H1 (cell line): Measurements from ENCODE around the gene NEDD4L. TPM values are rescaled to one million over a fixed set of nuclear protein-coding genes. Genes with fewer than 3 reads are reported as not detected.

Source experiments
- CTCF ChIA-PET: fragments of 300-600 bp; sonication (Branson Sonifier 250); formaldehyde crosslinking; loops from one replicate; lab custom pipeline; 2021; ENCODE audit not compliant: partially characterized antibody; lab: Charles Lee
- POLR2A ChIA-PET: fragments of 300-600 bp; sonication (Branson Sonifier 250); formaldehyde crosslinking; loops from one replicate; lab custom pipeline; 2021; ENCODE audit warnings: inconsistent platforms; ENCODE audit not compliant: partially characterized antibody; lab: Charles Lee
- DNase-seq, 2 experiments: peaks; one replicate each; pipeline versions ENCODE4 v3.0.0 to v3.0.0-alpha.2; 2010 to 2022; ENCODE audit warnings: low spot score in 2 of 2, low read depth in 1 of 2, mixed read lengths in 1 of 2
- FAIRE-seq: peaks from 2 replicates; lab custom pipeline; 2011; peaks lifted over from hg19 to GRCh38; lab: Jason Lieb, UNC
- H2AFZ ChIP-seq: 2 replicates; pipeline ENCODE4 v1.8.1; 2012; ENCODE audit warnings: low read length, inconsistent platforms
- H2AK5ac ChIP-seq: 2 replicates; pipeline ENCODE4 v1.6.1; 2013; ENCODE audit warnings: low read depth, low read length
- H2BK120ac ChIP-seq: replicated peaks from 2 replicates; pipeline ENCODE3; 2013; ENCODE audit warnings: low read depth, low read length, inconsistent platforms
- H2BK12ac ChIP-seq: 2 replicates; pipeline ENCODE4 v1.6.1; 2013; ENCODE audit warnings: low read depth, low read length
- H2BK15ac ChIP-seq: 2 replicates; pipeline ENCODE4 v1.6.1; 2013; ENCODE audit warnings: low read length
- H2BK20ac ChIP-seq: 2 replicates; pipeline ENCODE4 v1.6.1; 2013; ENCODE audit warnings: low read length
- H2BK5ac ChIP-seq: 2 replicates; pipeline ENCODE4 v1.6.1; 2013; ENCODE audit warnings: low read depth, low read length
- H3K14ac ChIP-seq: 2 replicates; pipeline ENCODE4 v1.6.1; 2013; ENCODE audit warnings: inconsistent platforms; ENCODE audit not compliant: insufficient read length
- H3K18ac ChIP-seq: 2 replicates; pipeline ENCODE4 v1.6.1; 2013; ENCODE audit warnings: low read length; ENCODE audit errors: extremely low read depth
- H3K23ac ChIP-seq: 2 replicates; pipeline ENCODE4 v1.6.1; 2013; ENCODE audit warnings: inconsistent platforms; ENCODE audit not compliant: insufficient read length
- H3K23me2 ChIP-seq: 2 replicates; pipeline ENCODE4 v1.6.1; 2013; ENCODE audit warnings: low read depth, low read length
- H3K27ac ChIP-seq: 2 replicates; pipeline ENCODE4 v1.6.1; 2011; ENCODE audit warnings: low read depth, low read length, inconsistent platforms
- H3K27me3 ChIP-seq, 4 experiments: replicated peaks in 1 of 4; 1 replicate in 1 of 4; 2 replicates in 3 of 4; pipeline versions ENCODE4 v1.6.1 to v1.8.1; 2011 to 2013; ENCODE audit warnings: low read length in 3 of 4, mild to moderate bottlenecking in 3 of 4, inconsistent platforms in 2 of 4, mixed read lengths in 2 of 4, moderate library complexity in 1 of 4; ENCODE audit not compliant: control insufficient read depth in 3 of 4, insufficient read depth in 3 of 4; ENCODE audit errors: extremely low read depth in 1 of 4
- H3K36me3 ChIP-seq, 4 experiments: 2 replicates each; pipeline versions ENCODE4 v1.6.1 to v1.8.1; 2011 to 2013; ENCODE audit warnings: mild to moderate bottlenecking in 4 of 4, low read length in 3 of 4, moderate library complexity in 2 of 4, control low read depth in 1 of 4, inconsistent platforms in 1 of 4; ENCODE audit not compliant: insufficient read depth in 4 of 4, control insufficient read depth in 2 of 4
- H3K4ac ChIP-seq: replicated peaks from 2 replicates; pipeline ENCODE3; 2013; ENCODE audit warnings: low read length, low read depth, mixed read lengths, inconsistent platforms; ENCODE audit not compliant: insufficient read length
- H3K4me1 ChIP-seq, 4 experiments: replicated peaks in 1 of 4; 1 replicate in 1 of 4; 2 replicates in 3 of 4; pipeline versions ENCODE4 v1.6.1 to v1.8.1; 2011 to 2013; ENCODE audit warnings: low read length in 3 of 4, inconsistent platforms in 2 of 4, mixed read lengths in 1 of 4; ENCODE audit not compliant: insufficient read depth in 4 of 4, control insufficient read depth in 3 of 4
- H3K4me2 ChIP-seq, 2 experiments: 2 replicates each; pipeline versions ENCODE4 v1.6.1 to v1.8.1; 2011 to 2013; ENCODE audit warnings: low read depth in 2 of 2, low read length in 2 of 2, control low read depth in 1 of 2, inconsistent platforms in 1 of 2, mild to moderate bottlenecking in 1 of 2; ENCODE audit not compliant: insufficient read depth in 1 of 2
- H3K4me3 ChIP-seq, 4 experiments: fragments of 200-600, 300-600 bp in 1 of 4; sonication (generic), shearing (Covaris generic), sonication (Bioruptor Twin) in 1 of 4; 2 replicates each; pipeline versions ENCODE4 v1.5.1 to v1.8.1; 2011 to 2016; ENCODE audit warnings: low read length in 4 of 4, low read depth in 3 of 4, control low read depth in 2 of 4, inconsistent platforms in 2 of 4, mild to moderate bottlenecking in 2 of 4, mixed read lengths in 1 of 4, moderate library complexity in 1 of 4; ENCODE audit not compliant: insufficient read depth in 2 of 4; ENCODE audit errors: extremely low read depth in 1 of 4
- H3K56ac ChIP-seq: replicated peaks from 2 replicates; pipeline ENCODE3; 2013; ENCODE audit warnings: low read depth, mild to moderate bottlenecking, mixed read lengths, low read length, inconsistent platforms; ENCODE audit not compliant: insufficient read length
- H3K79me1 ChIP-seq: 2 replicates; pipeline ENCODE4 v1.6.1; 2013; ENCODE audit warnings: low read depth, low read length, control low read depth
- H3K79me2 ChIP-seq, 2 experiments: 2 replicates each; pipeline versions ENCODE4 v1.6.1 to v1.8.1; 2012 to 2013; ENCODE audit warnings: low read length in 2 of 2, mild to moderate bottlenecking in 2 of 2, inconsistent platforms in 1 of 2; ENCODE audit not compliant: insufficient read depth in 2 of 2, control insufficient read depth in 1 of 2
- H3K9ac ChIP-seq, 4 experiments: replicated peaks in 1 of 4; 1 replicate in 1 of 4; 2 replicates in 3 of 4; pipeline versions ENCODE4 v1.6.1 to v1.8.1; 2011 to 2013; ENCODE audit warnings: low read depth in 3 of 4, low read length in 3 of 4, control low read depth in 2 of 4, mild to moderate bottlenecking in 2 of 4, moderate library complexity in 2 of 4, inconsistent platforms in 1 of 4; ENCODE audit errors: extremely low read depth in 1 of 4
- H3K9me3 ChIP-seq, 2 experiments: 2 replicates each; pipeline versions ENCODE4 v1.6.1 to v1.8.1; 2012 to 2013; ENCODE audit warnings: mild to moderate bottlenecking in 2 of 2, moderate library complexity in 2 of 2, control low read depth in 1 of 2, inconsistent platforms in 1 of 2, low read depth in 1 of 2, low read length in 1 of 2, mixed read lengths in 1 of 2; ENCODE audit not compliant: insufficient read depth in 2 of 2
- H4K20me1 ChIP-seq, 2 experiments: replicated peaks in 1 of 2; 2 replicates each; pipeline versions ENCODE3 to v1.8.1; 2011 to 2013; ENCODE audit warnings: inconsistent platforms in 2 of 2, low read length in 2 of 2, mild to moderate bottlenecking in 1 of 2; ENCODE audit not compliant: insufficient read depth in 2 of 2, control insufficient read depth in 1 of 2
- H4K5ac ChIP-seq: 2 replicates; pipeline ENCODE4 v1.6.1; 2013; ENCODE audit warnings: low read length, low read depth, mixed read lengths, inconsistent platforms; ENCODE audit not compliant: insufficient read length
- H4K8ac ChIP-seq: 2 replicates; pipeline ENCODE4 v1.8.0; 2013; ENCODE audit warnings: mild to moderate bottlenecking, moderate library complexity, low read length, inconsistent platforms; ENCODE audit not compliant: insufficient read depth; ENCODE audit errors: extremely low read depth
- H4K91ac ChIP-seq: replicated peaks from 2 replicates; pipeline ENCODE3; 2013; ENCODE audit warnings: low read length, mixed read lengths, inconsistent platforms; ENCODE audit not compliant: insufficient read length
- EGR1 ChIP-seq: IDR thresholded peaks from 2 replicates; pipeline ENCODE4 v1.6.1; 2011; ENCODE audit warnings: low read depth, low read length, borderline replicate concordance
- EP300 ChIP-seq, 2 experiments: IDR thresholded peaks; 1 replicate in 1 of 2; 2 replicates in 1 of 2; pipeline ENCODE4 v1.6.1; 2011 to 2012; ENCODE audit warnings: low read depth in 2 of 2, low read length in 2 of 2, mild to moderate bottlenecking in 2 of 2, borderline replicate concordance in 1 of 2, inconsistent platforms in 1 of 2, moderate library complexity in 1 of 2
- FOSL1 ChIP-seq: IDR thresholded peaks from 2 replicates; pipeline ENCODE4 v1.6.1; 2011; ENCODE audit warnings: mild to moderate bottlenecking, low read depth, low read length, moderate library complexity; ENCODE audit not compliant: insufficient read depth
- PHF8 ChIP-seq: fragments of 200-600 bp; sonication (generic); conservative IDR thresholded peaks from 2 replicates; pipeline ENCODE4 v1.7.1; 2012; ENCODE audit warnings: low read depth, mild to moderate bottlenecking, inconsistent platforms, low read length, moderate library complexity
- POU5F1 ChIP-seq: IDR thresholded peaks from 2 replicates; pipeline ENCODE4 v1.6.1; 2011; ENCODE audit warnings: low read depth, mild to moderate bottlenecking, low read length, moderate library complexity
- RXRA ChIP-seq: IDR thresholded peaks from 2 replicates; pipeline ENCODE4 v1.6.1; 2011; ENCODE audit warnings: low read depth, mild to moderate bottlenecking, low read length, moderate library complexity; ENCODE audit not compliant: insufficient read depth
- SIN3A ChIP-seq, 2 experiments: IDR thresholded peaks in 1 of 2; conservative IDR thresholded peaks in 1 of 2; 2 replicates each; pipeline ENCODE4 v1.6.1; 2011 to 2012; ENCODE audit warnings: low read length in 2 of 2, improper control_type of control experiment in 1 of 2, low read depth in 1 of 2, mild to moderate bottlenecking in 1 of 2
- SP1 ChIP-seq: IDR thresholded peaks from 2 replicates; pipeline ENCODE4 v1.6.1; 2011; ENCODE audit warnings: low read depth, low read length
- SP4 ChIP-seq: IDR thresholded peaks from 2 replicates; pipeline ENCODE4 v1.6.1; 2012; ENCODE audit warnings: low read length, inconsistent platforms
- TBP ChIP-seq: IDR thresholded peaks from 2 replicates; pipeline ENCODE4 v1.6.1; 2011; ENCODE audit warnings: low read depth, low read length, improper control_type of control experiment
- WGBS, 2 experiments: shearing (Covaris generic) in 1 of 2; methylation state at CpG; one replicate each; pipeline versions ENCODE4 v1.1.6 to v1.1.7; 2013 to 2015; ENCODE audit warnings: low lambda C conversion rate in 2 of 2, mixed read lengths in 2 of 2, inconsistent platforms in 1 of 2, low coverage in 1 of 2, missing lambda C conversion rate in 1 of 2; ENCODE audit not compliant: insufficient replicate concordance in 2 of 2, insufficient coverage in 1 of 2, insufficient read length in 1 of 2; ENCODE audit errors: extremely low coverage in 1 of 2, missing lambda C conversion rate in 1 of 2; 5-methylcytosine and 5-hydroxymethylcytosine counted together
- polyA plus RNA-seq, 7 experiments: library from polyadenylated mRNA; depleted of rRNA in 3 of 7; stranded (reverse) in 5 of 7; unstranded in 2 of 7; fragments of >200 nt in 5 of 7; fragments of 200-250 nt in 2 of 7; gene quantifications; 1 replicate in 5 of 7; 2 replicates in 1 of 7; 4 replicates in 1 of 7; pipeline versions ENCODE4 v1.2.1 to v1.2.3, GENCODE V29; 2011 to 2013; ENCODE audit warnings: missing spikeins in 2 of 7, mixed read lengths in 2 of 7
- total RNA-seq: library from RNA; stranded (reverse); fragmentation: NEBNext Ultra II Directional; extraction: Animal tissue kit (Norgen Biotek cat#: 25700); gene quantifications from 2 replicates; pipeline ENCODE4 v1.2.1, GENCODE V29; 2021
- TF ChIP-seq, protein P1 (sequence below): IDR thresholded peaks from 2 replicates; pipeline ENCODE4 v1.6.1; 2011; ENCODE audit warnings: low read depth, mild to moderate bottlenecking, low read length; ENCODE audit not compliant: insufficient read depth

NEDD4L gene
- total and polyA plus RNA-seq, 2 of the 8 experiments (the other 6 are each of a cell fraction or from before 2014, with no cell fraction given) = 37.3 to 69.8 TPM

DNA sequence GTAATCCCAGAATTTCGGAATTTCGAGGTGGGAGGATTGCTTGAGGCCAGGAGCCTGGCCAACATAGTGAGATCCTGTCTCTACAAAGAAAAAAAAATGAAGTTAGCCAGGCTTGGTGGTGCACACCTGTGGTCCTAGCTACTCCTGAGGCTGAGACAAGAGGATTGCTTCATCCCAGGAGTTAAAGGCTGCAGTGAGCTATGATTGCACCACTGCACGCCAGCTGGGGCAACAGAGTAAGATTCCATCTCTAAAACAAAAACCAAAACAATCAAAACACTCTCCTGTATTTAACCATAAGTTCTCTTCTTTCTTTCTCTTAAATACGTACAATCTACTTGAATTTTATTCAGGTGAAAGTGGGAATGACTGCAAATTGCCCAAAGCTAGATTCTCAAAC, 33.8 kb upstream of the NEDD4L start:
- Histone ChIP-seq H2AFZ (no peak overlapping the region), H4K20me1 (no peaks in the 10 kb centered on the region), H3K9me3 (no peaks in the 10 kb centered on the region), H3K4me2 (no peak overlapping the region), H2AK5ac (no peak overlapping the region), H3K79me2 (no peaks in the 10 kb centered on the region), H4K5ac (no peak overlapping the region), H3K14ac (no peak overlapping the region), H3K56ac (no peak overlapping the region), H3K18ac (no peak overlapping the region), H2BK20ac (no peak overlapping the region), H4K8ac (no peak overlapping the region), H4K91ac (no peak overlapping the region), H3K23ac (no peak overlapping the region), H3K9ac (no peak overlapping the region), H3K23me2 (no peaks in the 10 kb centered on the region), H2BK15ac (no peak overlapping the region), H2BK5ac (no peak overlapping the region), H3K4me3 (no peak overlapping the region), H2BK12ac (no peak overlapping the region), H2BK120ac (no peak overlapping the region), H3K27ac (no peak overlapping the region), H3K79me1 (no peaks in the 10 kb centered on the region), H3K36me3 (no peaks in the 10 kb centered on the region), H3K27me3 (no peaks in the 10 kb centered on the region), H3K4ac (no peak overlapping the region), H3K4me1 (peaks cover 0 to 10% (median 0%) of the 10 kb centered on the region in 4 experiments; a peak in 2 of 7 replicates)
- ChIA-PET POLR2A (no interaction called here), CTCF (interaction anchor here (0.7 to 1.5 kb wide), 5 partner anchors 31 to 112 kb away, joined by 3 read pairs; no protein-coding TSS in a partner anchor)
- DNase-seq (no peak), FAIRE-seq (no peak)
- 90% methylated on average over 4 of the region's 4 CpGs; no CpG with 5 or more reads in 1 of the 2 experiments for WGBS, 2 experiments
- no peak for TF ChIP-seq EP300 (IDR thresholded peaks at IDR 0.05; ENCODE audit: borderline replicate concordance in 1 of 2, low read depth in 2 of 2, low read length in 2 of 2)
- TF ChIP-seq RXRA = no peak
- TF ChIP-seq, protein P1, sequence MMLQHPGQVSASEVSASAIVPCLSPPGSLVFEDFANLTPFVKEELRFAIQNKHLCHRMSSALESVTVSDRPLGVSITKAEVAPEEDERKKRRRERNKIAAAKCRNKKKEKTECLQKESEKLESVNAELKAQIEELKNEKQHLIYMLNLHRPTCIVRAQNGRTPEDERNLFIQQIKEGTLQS = no peak
- no peak for TF ChIP-seq SP1
- no peak for TF ChIP-seq TBP
- no peak for TF ChIP-seq PHF8
- TF ChIP-seq EGR1 = no peak
- TF ChIP-seq FOSL1 = no peak
- no peak for TF ChIP-seq POU5F1
- no peak for TF ChIP-seq SP4
- no peak for TF ChIP-seq SIN3A (conservative IDR thresholded peaks at IDR 0.05 in 1 of 2, IDR thresholded peaks at IDR 0.05 in 1 of 2; ENCODE audit: low read depth in 1 of 2, low read length in 2 of 2)
